Activated naive CD8-positive, alpha-beta T cell treated with anti-CD3 and anti-CD28 coated beads, Interleukin-2, amount 10 ng/mL, durations not matched to agents 7 days and 5 days (primary cell): ENCODE measurements around the gene NOP14. TPM values are rescaled to one million over a fixed set of nuclear protein-coding genes. Genes with fewer than 3 reads are reported as not detected.
"Not testable (repeated sequence)": the region's sequence is repeated elsewhere in the genome, so short reads cannot be mapped to it uniquely, and the experiment has no call there.

Source experiments
- ATAC-seq: fragments of 150-1000 bp; cut with Tn5 transposase; one replicate; pipeline ENCODE4 v1.10.0; 2021; ENCODE audit warnings: low read depth, moderate library complexity
- POLR2A ChIA-PET: fragments of 350-600 bp; sonication (Branson Sonifier 250); formaldehyde crosslinking; loops from one replicate; lab custom pipeline; 2021; ENCODE audit warnings: antibody characterized with exemption; lab: Charles Lee
- DNase-seq: peaks from one replicate; pipeline ENCODE4 v3.0.0; 2021
- H3K27ac Mint-ChIP-seq: one replicate; pipeline ENCODE4 v1.8.0; 2022; ENCODE audit warnings: mild to moderate bottlenecking, mixed read lengths
- H3K27me3 Mint-ChIP-seq: one replicate; pipeline ENCODE4 v1.8.0; 2022; ENCODE audit warnings: mild to moderate bottlenecking, moderate library complexity, mixed read lengths
- H3K36me3 Mint-ChIP-seq: one replicate; pipeline ENCODE4 v1.8.0; 2021; ENCODE audit warnings: mild to moderate bottlenecking, mixed read lengths
- H3K4me1 Mint-ChIP-seq: one replicate; pipeline ENCODE4 v1.8.0; 2021; ENCODE audit warnings: mixed read lengths
- H3K4me3 Mint-ChIP-seq: one replicate; pipeline ENCODE4 v1.8.0; 2022; ENCODE audit warnings: mild to moderate bottlenecking, moderate library complexity, mixed read lengths
- H3K9me3 Mint-ChIP-seq: one replicate; pipeline ENCODE4 v1.8.0; 2021; ENCODE audit warnings: mixed read lengths
- total RNA-seq, 2 experiments: library from RNA; stranded (reverse); gene quantifications; one replicate each; pipeline ENCODE4 v1.2.3, GENCODE V29; 2021

The NOP14 gene
- 10 to 100 TPM; 36.8 to 40.3 TPM for total RNA-seq

GRCh38 chr4:2963175-2963965, at the start of gene NOP14, which contains the start of gene GRK4:
Gene NOP14 (minus strand): TSS chr4:2963406. CDS start chr4:2963319, 87 bp downstream.
Gene GRK4 (plus strand): TSS chr4:2963571. CDS start chr4:2964071, 500 bp downstream.
- POLR2A ChIA-PET: interaction anchor here (0.7 to 3.1 kb wide), 18 partner anchors 9 to 551 kb away, joined by 3 to 10 read pairs (median 4); partner anchors contain the start of genes HTT and TNIP2
- peak; percentile 86 for ATAC-seq

GRCh38 chr4:3011456-3012220, 48.4 kb upstream of the NOP14 start:
- H3K36me3 Mint-ChIP-seq: no peaks in the 10 kb centered on the region
- H3K9me3 Mint-ChIP-seq: no peaks in the 10 kb centered on the region
- ATAC-seq: no peak
- H3K4me3 Mint-ChIP-seq: no peak overlapping the region
- H3K27ac Mint-ChIP-seq: no peak overlapping the region
- no peaks in the 10 kb centered on the region for H3K4me1 Mint-ChIP-seq
- no peak for DNase-seq
- H3K27me3 Mint-ChIP-seq: no peaks in the 10 kb centered on the region
- POLR2A ChIA-PET: no interaction called here

More at GRCh38 chr4:2963175-2963965, at the start of gene NOP14, which contains the start of gene GRK4:
- Mint-ChIP-seq H3K4me1 (peaks cover 31% of the 10 kb centered on the region), H3K27me3 (peaks cover 3% of the 10 kb centered on the region), H3K36me3 (peaks cover 5% of the 10 kb centered on the region), H3K4me3 (peak within 1 kb of the TSS; percentile 87), H3K9me3 (no peaks in the 10 kb centered on the region), H3K27ac (peak within 1 kb of the TSS; percentile 79)
- peak; percentile 96 for DNase-seq

GRCh38 chr4:3010998-3011397, 47.8 kb upstream of the NOP14 start:
- POLR2A ChIA-PET: no interaction called here
- Mint-ChIP-seq H3K4me3 (no peak overlapping the region), H3K9me3 (no peaks in the 10 kb centered on the region), H3K27ac (no peak overlapping the region), H3K4me1 (no peaks in the 10 kb centered on the region), H3K27me3 (no peaks in the 10 kb centered on the region), H3K36me3 (no peaks in the 10 kb centered on the region)
- ATAC-seq: no peak
- no peak for DNase-seq

- H3K4me1 Mint-ChIP-seq: no peaks in the 10 kb centered on the region
- H3K9me3 Mint-ChIP-seq: no peaks in the 10 kb centered on the region
- no peaks in the 10 kb centered on the region for H3K27me3 Mint-ChIP-seq
- no peak overlapping the region for H3K27ac Mint-ChIP-seq
- H3K4me3 Mint-ChIP-seq: no peak overlapping the region
- no peak for ATAC-seq
- no peaks in the 10 kb centered on the region for H3K36me3 Mint-ChIP-seq
- no peak for DNase-seq
- POLR2A ChIA-PET: no interaction called here
Observed at GRCh38 chr4:3010577-3010976, 47.4 kb upstream of the NOP14 start.

- ATAC-seq (peak; percentile 39), DNase-seq (no peak)
- Mint-ChIP-seq H3K27ac (no peak overlapping the region), H3K27me3 (no peaks in the 10 kb centered on the region), H3K9me3 (no peaks in the 10 kb centered on the region), H3K4me3 (no peak overlapping the region), H3K4me1 (no peaks in the 10 kb centered on the region), H3K36me3 (no peaks in the 10 kb centered on the region)
- POLR2A ChIA-PET: no interaction called here
Observed at GRCh38 chr4:3009422-3009821, 46.2 kb upstream of the NOP14 start.

- DNase-seq (no peak), ATAC-seq (no peak)
- no peaks in the 10 kb centered on the region for H3K36me3 Mint-ChIP-seq
- H3K9me3 Mint-ChIP-seq: no peaks in the 10 kb centered on the region
- H3K27me3 Mint-ChIP-seq: no peaks in the 10 kb centered on the region
- H3K4me1 Mint-ChIP-seq: no peaks in the 10 kb centered on the region
- H3K27ac Mint-ChIP-seq: no peak overlapping the region
- H3K4me3 Mint-ChIP-seq: no peak overlapping the region
- POLR2A ChIA-PET: no interaction called here
Observed at GRCh38 chr4:3007724-3008123, 44.5 kb upstream of the NOP14 start.

- H3K36me3 Mint-ChIP-seq: no peaks in the 10 kb centered on the region
- no peak overlapping the region for H3K4me3 Mint-ChIP-seq
- POLR2A ChIA-PET: no interaction called here
Observed at GRCh38 chr4:2996415-2996814, 33.2 kb upstream of the NOP14 start.

GRCh38 chr4:2995546-2996265, 32.5 kb upstream of the NOP14 start:
- POLR2A ChIA-PET: no interaction called here
- DNase-seq (no peak), ATAC-seq (no peak)
- no peaks in the 10 kb centered on the region for H3K36me3 Mint-ChIP-seq
- no peaks in the 10 kb centered on the region for H3K9me3 Mint-ChIP-seq
- H3K27me3 Mint-ChIP-seq: peaks cover 29% of the 10 kb centered on the region
- H3K4me1 Mint-ChIP-seq: no peaks in the 10 kb centered on the region
- no peak overlapping the region for H3K4me3 Mint-ChIP-seq
- H3K27ac Mint-ChIP-seq: no peak overlapping the region

More at GRCh38 chr4:2996415-2996814, 33.2 kb upstream of the NOP14 start:
- no peaks in the 10 kb centered on the region for H3K9me3 Mint-ChIP-seq
- ATAC-seq (no peak), DNase-seq (no peak)
- no peaks in the 10 kb centered on the region for H3K4me1 Mint-ChIP-seq
- peaks cover 31% of the 10 kb centered on the region for H3K27me3 Mint-ChIP-seq
- no peak overlapping the region for H3K27ac Mint-ChIP-seq

- peaks cover 23% of the 10 kb centered on the region for H3K27me3 Mint-ChIP-seq
- H3K4me3 Mint-ChIP-seq: no peak overlapping the region
- no peaks in the 10 kb centered on the region for H3K9me3 Mint-ChIP-seq
- ATAC-seq (no peak), DNase-seq (no peak)
- POLR2A ChIA-PET: no interaction called here
- no peaks in the 10 kb centered on the region for H3K4me1 Mint-ChIP-seq
- H3K36me3 Mint-ChIP-seq: no peaks in the 10 kb centered on the region
- no peak overlapping the region for H3K27ac Mint-ChIP-seq
Observed at GRCh38 chr4:2994917-2995316, 31.7 kb upstream of the NOP14 start.

- H3K36me3 Mint-ChIP-seq: no peaks in the 10 kb centered on the region
- POLR2A ChIA-PET: no interaction called here
- no peak overlapping the region for H3K4me3 Mint-ChIP-seq
- no peak for DNase-seq
- H3K27ac Mint-ChIP-seq: no peak overlapping the region
- H3K4me1 Mint-ChIP-seq: no peaks in the 10 kb centered on the region
- no peak for ATAC-seq
- no peaks in the 10 kb centered on the region for H3K9me3 Mint-ChIP-seq
- peaks cover 11% of the 10 kb centered on the region for H3K27me3 Mint-ChIP-seq
Observed at GRCh38 chr4:2991243-2991642, 28.0 kb upstream of the NOP14 start.

- H3K4me1 Mint-ChIP-seq, POLR2A ChIA-PET, H3K9me3 Mint-ChIP-seq, H3K27ac Mint-ChIP-seq, H3K36me3 Mint-ChIP-seq, H3K4me3 Mint-ChIP-seq, ATAC-seq, DNase-seq: not testable (repeated sequence)
- H3K27me3 Mint-ChIP-seq: peaks cover 20% of the 10 kb centered on the region
Observed at GRCh38 chr4:2983715-2984114, 20.5 kb upstream of the NOP14 start.

GRCh38 chr4:2982012-2982411, 18.8 kb upstream of the NOP14 start:
- Mint-ChIP-seq H3K36me3 (no peaks in the 10 kb centered on the region), H3K4me3 (no peak overlapping the region), H3K27ac (no peak overlapping the region), H3K27me3 (peaks cover 13% of the 10 kb centered on the region), H3K4me1 (no peaks in the 10 kb centered on the region), H3K9me3 (peaks cover 7% of the 10 kb centered on the region)
- no peak for DNase-seq
- no peak for ATAC-seq
- POLR2A ChIA-PET: no interaction called here

- Mint-ChIP-seq H3K4me1 (no peaks in the 10 kb centered on the region), H3K4me3 (no peak overlapping the region), H3K36me3 (no peaks in the 10 kb centered on the region), H3K27me3 (peaks cover 13% of the 10 kb centered on the region), H3K9me3 (peaks cover 7% of the 10 kb centered on the region), H3K27ac (no peak overlapping the region)
- POLR2A ChIA-PET: no interaction called here
- ATAC-seq: no peak
- DNase-seq: no peak
Observed at GRCh38 chr4:2981256-2981819, 18.1 kb upstream of the NOP14 start.
